Measurements from ENCODE around the gene VSIG4.

Gene VSIG4

DNA sequence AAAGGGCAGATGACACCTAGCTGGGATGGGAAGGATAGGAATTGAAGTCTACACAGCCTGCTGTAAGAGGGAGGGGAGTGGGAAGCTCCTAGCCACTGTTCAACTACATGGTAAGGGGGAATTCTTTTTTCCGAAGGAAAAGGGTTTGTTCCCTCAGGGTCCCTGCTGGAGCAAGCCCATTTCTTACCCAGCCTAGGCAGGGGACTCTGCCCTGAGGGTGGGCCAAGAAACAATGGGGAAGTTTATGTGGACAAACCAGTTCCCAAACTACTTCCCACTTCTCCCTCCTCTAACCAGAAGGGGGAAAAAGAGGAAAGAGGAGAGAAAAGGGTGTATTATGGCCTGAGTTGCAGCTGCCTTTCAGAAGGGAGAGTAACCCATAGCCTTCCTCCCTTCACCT lies 13.5 kb upstream of the VSIG4 start:
- no peak for DNase-seq (ENCODE audit: extremely low read depth, low read depth)
- TF ChIP-seq, protein P1, sequence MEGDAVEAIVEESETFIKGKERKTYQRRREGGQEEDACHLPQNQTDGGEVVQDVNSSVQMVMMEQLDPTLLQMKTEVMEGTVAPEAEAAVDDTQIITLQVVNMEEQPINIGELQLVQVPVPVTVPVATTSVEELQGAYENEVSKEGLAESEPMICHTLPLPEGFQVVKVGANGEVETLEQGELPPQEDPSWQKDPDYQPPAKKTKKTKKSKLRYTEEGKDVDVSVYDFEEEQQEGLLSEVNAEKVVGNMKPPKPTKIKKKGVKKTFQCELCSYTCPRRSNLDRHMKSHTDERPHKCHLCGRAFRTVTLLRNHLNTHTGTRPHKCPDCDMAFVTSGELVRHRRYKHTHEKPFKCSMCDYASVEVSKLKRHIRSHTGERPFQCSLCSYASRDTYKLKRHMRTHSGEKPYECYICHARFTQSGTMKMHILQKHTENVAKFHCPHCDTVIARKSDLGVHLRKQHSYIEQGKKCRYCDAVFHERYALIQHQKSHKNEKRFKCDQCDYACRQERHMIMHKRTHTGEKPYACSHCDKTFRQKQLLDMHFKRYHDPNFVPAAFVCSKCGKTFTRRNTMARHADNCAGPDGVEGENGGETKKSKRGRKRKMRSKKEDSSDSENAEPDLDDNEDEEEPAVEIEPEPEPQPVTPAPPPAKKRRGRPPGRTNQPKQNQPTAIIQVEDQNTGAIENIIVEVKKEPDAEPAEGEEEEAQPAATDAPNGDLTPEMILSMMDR (IDR thresholded peaks at IDR 0.05; ENCODE audit: low read depth, low read length, missing control alignments): no peak
- H3K4me3 ChIP-seq (replicated peaks; ENCODE audit: low read depth, low read length): no peak overlapping the region

DNA sequence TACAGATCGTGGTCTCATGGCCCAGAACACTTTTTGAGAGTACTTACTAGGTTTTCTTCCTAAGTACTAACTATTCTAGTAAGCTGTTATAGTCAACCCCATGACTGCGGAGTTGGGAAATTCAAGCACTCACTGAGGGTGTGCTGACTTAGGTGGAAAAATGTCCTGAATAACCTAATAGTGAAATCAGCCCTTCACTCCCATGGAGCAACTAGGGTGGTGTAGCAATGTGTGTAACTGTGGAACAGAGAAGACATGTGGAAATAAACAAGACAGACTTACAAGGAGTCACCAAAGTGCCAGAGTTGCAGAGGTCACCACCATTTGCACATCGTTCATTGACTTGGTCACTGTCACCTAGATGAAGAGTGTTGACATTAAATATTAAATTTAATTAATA lies 12.1 kb upstream of the VSIG4 start:
- TF ChIP-seq, protein P1 (IDR thresholded peaks at IDR 0.05; ENCODE audit: low read depth, low read length, missing control alignments): no peak
- DNase-seq (ENCODE audit: extremely low read depth, low read depth): no peak
- no peak overlapping the region for H3K4me3 ChIP-seq (replicated peaks; ENCODE audit: low read depth, low read length)

DNA sequence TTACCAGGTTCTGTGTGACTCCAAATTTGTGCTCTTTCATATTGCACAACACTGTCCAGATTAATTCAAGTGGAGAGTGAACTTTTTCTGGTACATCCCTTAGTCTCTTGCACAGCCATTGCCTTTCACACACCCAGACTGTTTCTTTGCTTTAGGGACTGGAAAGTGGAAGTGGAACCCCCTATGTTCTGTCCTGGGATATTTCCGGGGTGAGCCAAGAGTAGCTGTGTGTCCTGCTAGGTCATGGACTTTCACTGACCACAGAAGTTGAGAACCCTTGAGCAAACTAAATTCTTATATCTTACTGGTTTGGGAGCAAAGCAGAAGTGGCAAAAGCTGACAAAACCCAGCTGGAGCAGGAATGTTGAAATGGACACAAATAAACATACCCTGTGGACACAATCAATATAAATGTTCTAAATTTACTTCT lies 10.3 kb upstream of the VSIG4 start:
- no peak overlapping the region for H3K4me3 ChIP-seq (replicated peaks; ENCODE audit: low read depth, low read length)
- DNase-seq (ENCODE audit: extremely low read depth, low read depth): no peak
- TF ChIP-seq, protein P1 (IDR thresholded peaks at IDR 0.05; ENCODE audit: low read depth, low read length, missing control alignments): no peak

DNA sequence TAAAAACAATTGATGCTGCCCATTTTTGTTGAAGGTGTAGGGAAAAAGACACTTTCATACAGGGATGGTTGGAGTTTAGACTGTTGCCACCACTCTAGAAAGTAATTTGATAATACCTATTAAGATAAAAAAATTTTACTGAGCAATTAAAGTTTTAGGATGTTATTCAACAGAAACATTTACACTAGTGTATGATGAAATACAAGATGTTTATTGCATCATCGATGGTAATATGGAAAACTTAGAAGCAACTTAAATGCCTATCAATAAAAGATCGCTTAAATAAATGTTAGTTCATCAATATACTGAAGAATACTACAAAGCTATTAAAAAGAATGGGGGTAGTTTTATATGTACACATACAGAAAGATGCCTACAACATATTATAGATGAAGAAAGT lies 9.2 kb upstream of the VSIG4 start:
- no peak overlapping the region for H3K4me3 ChIP-seq (replicated peaks; ENCODE audit: low read depth, low read length)
- TF ChIP-seq, protein P1 (IDR thresholded peaks at IDR 0.05; ENCODE audit: low read depth, low read length, missing control alignments): no peak
- no peak for DNase-seq (ENCODE audit: extremely low read depth, low read depth)

DNA sequence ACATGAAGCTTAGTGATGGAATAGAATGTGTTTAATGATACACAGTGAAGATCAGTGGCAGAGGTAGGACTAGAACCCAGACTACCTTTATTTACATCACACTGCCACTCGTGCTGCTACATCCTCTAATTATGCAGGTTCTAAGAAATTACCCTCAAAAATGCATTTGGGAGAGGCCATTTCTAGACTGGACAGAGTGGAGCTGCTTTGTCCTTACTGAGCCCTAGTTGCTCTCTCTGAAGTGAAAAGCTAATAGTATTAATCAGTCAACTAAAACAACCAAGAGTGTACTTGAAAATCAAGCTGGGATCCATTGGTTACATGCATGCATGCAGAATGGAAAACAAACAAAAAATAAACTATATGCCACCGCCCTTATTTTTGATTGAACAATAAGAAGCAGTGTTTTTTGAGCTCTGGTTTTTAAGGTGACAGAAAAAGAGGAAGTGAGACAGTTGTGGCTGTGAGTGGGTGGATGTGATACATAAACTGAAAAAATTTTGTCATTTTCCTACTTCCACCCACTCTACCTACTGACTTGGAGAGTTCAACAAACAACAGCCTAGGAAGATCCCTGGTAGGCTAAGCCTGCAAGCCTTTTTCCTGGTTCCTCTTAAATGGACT lies 6.8 kb upstream of the VSIG4 start:
- DNase-seq (ENCODE audit: extremely low read depth, low read depth): no peak
- no peak overlapping the region for H3K4me3 ChIP-seq (replicated peaks; ENCODE audit: low read depth, low read length)
- TF ChIP-seq, protein P1 (IDR thresholded peaks at IDR 0.05; ENCODE audit: low read depth, low read length, missing control alignments): no peak

DNA sequence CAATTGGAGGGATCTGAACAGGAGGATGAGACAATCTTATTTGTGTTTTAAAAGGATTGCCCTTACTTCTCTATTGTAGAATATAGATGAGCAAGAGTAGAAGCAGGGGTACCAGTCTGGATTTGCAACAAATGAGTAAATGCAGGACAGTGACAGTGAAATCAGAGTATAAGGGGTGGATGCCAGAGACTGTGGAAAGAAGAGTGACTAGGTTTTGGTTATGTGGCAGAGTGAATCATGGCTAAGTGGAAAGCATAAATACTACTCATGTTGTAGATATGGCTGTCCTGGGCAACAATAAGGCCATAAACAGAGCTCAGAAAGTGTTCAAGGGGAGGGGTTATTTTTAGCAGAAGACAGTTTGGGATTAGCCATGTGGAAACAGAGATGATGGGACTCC lies 6.0 kb upstream of the VSIG4 start:
- TF ChIP-seq, protein P1 (IDR thresholded peaks at IDR 0.05; ENCODE audit: low read depth, low read length, missing control alignments): no peak
- DNase-seq (ENCODE audit: extremely low read depth, low read depth): no peak
- no peak overlapping the region for H3K4me3 ChIP-seq (replicated peaks; ENCODE audit: low read depth, low read length)

DNA sequence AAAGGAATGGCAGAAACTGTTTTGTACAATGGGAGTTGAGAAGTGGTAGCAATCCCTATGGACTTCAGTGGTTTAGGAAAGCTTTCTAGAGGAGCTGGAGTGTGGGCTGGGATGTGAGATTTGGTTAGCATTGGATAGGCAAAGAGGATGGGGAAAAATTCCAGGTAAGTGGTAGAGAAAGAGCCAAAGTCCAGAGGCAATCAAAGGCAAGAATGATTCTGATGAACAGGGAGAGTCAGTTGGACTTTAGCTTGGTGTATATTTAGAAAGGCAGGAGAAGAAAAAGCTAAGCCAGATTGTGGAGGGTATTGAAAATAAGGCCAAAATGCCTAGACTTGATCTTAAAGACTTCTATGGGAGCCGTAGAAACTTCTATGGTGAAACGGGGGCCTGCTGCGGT lies 3.7 kb upstream of the VSIG4 start:
- TF ChIP-seq, protein P1 (IDR thresholded peaks at IDR 0.05; ENCODE audit: low read depth, low read length, missing control alignments): no peak
- DNase-seq (ENCODE audit: extremely low read depth, low read depth): no peak
- H3K4me3 ChIP-seq (replicated peaks; ENCODE audit: low read depth, low read length): no peak overlapping the region

All from HFF-Myc (cell line).